HL-60 (cell line): ENCODE results near the gene ASCC3.

Source experiments
- CTCF ChIP-seq: IDR thresholded peaks from one replicate; pipeline ENCODE4 v1.5.1; 2011; ENCODE audit warnings: low read length, control low read depth, inconsistent platforms; ENCODE audit not compliant: insufficient read depth
- GABPA ChIP-seq: IDR thresholded peaks from 2 replicates; pipeline ENCODE4 v1.6.1; 2012; ENCODE audit warnings: low read depth
- REST ChIP-seq: IDR thresholded peaks from 2 replicates; pipeline ENCODE4 v1.6.1; 2012; ENCODE audit warnings: low read depth; ENCODE audit not compliant: insufficient replicate concordance

- TF ChIP-seq CTCF (no peak), REST (no peak), GABPA (no peak)
Observed at GRCh38 chr6:100730001-100730980, 150.8 kb downstream of the ASCC3 start.
